UCSD-AML1 (cell line): ENCODE results near the gene TPRG1L.
"Not testable (repeated sequence)": the region's sequence is repeated elsewhere in the genome, so short reads cannot be mapped to it uniquely, and the experiment has no call there.

Experiments used
- DNase-seq: peaks from one replicate; lab custom pipeline; 2025; ENCODE audit not compliant: unreplicated experiment; lab: John Stamatoyannopoulos, UW

Gene TPRG1L

DNA sequence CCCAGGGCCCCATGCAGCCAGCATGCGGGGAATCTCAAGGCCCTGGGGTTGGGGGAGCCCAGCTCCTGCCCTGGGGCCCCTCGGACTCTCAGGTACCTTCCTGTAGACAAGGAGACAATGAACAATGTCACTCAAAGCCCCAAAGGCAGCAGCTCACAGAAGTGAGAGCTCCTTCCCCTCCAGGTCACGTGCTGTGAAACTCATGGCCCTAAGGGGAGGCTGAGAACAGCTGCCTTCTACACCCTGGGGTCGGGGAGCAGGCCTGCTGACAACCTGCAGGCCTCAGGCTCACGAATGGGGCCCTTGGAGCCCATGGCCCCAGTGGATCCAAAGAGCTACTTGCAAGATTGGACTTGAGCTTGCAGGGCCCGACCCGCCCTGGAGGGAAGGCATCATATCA lies 16.7 kb upstream of the TPRG1L start:
- no peak for DNase-seq

DNA sequence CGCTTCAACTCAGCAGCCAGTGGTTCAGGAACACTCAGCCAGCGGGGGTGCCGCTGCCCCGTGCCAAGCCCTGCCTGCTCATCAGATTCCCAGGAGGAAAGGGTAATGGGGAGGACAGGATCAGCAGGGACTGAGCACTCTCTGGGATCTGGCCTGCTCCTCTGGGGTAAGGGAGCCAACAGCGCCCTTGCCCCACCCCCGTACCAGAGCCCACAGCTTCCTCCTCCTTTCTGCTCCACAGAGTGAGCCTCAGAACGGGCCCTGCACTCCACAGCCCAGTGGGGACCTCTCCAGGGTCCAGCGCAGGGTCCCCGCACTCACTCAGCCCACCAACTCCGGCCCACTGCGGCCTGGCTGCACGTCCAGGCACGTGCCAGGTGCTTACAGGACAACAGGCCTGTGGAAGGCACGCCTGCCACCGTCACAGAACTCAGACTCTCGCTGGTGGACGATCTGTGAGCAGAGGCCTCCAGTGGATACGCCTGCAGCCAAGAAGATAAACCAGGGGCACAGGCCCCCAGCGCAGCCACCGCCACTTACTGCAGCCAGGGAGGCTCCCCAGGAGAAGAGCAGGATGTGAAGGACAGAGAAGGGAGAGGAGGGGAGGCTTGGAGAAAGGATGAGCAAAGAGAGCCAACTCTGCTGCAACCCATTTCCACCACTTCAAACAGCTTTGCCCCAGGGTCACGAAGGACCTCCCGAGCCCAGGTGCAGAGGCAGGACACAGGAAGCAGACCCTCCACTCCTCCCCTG lies 15.6 kb upstream of the TPRG1L start:
- peak; percentile 42 for DNase-seq

DNA sequence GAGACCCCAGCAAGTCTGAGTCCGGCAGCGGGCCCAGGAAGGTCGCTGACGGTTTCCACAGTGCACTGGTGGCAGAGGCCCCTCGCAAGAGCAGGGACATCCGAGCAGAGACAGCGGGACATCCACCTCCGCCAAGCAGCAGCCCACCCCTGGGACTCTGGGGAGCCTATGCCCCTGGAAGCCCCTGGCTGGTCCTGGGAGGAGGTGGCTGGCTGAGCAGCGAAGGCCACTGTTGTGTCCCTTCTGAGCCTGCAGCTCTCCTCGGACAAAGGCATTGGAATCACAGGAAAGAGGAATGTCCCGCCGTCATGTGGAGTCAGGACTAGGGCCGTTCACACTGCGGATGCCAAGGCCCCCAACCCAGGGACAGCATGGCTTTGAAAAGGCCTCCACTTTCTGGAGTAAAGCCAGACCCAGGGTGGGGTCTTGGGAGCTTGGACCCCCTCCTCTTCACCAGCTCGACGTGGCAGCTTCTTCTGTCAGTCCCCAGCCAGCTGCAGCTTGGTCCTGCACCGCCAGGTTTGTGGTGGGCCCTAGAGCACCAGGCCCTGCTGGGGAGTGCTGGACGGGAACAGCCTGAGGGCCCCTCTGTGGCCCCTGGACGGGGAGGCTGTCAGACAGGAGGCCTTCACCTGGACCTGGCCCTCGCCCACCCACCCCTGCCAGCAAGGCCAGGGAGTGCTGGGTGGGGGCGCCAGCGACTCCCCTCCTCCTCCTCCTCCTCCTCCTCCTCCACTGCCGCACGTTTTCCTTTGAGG lies 14.9 kb upstream of the TPRG1L start:
- no peak for DNase-seq

DNA sequence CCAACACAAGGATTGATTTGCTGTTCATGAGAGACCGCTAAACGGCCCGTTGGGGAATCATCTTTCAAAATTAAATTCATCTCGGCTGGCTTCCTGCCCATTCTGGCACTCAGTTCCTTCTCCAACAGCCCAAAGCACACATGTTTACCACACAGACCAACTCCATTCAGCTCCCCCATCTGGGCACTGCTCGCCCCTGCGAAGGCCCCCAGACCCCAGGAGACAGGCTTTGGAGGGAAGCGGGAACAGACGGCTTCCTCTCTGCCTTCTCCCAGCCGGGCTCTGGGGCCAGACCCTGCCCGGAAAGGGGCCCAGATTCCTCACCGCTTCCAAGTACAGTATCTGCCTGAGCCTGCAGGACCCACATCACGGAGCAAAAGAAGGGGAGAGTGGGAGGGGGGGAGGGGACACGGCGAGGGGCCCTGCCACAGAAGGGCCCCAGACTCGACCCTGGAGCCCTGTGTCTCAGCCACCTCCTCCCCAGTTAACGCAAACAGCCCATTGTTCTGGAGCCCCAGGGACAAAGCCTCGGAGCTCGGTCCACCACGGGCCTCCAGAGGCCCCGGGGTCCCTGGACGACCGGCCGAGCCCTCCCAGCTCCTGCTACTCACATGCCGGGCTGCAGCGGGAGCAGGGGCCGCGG lies 14.2 kb upstream of the TPRG1L start:
- DNase-seq = peak; percentile 38

DNA sequence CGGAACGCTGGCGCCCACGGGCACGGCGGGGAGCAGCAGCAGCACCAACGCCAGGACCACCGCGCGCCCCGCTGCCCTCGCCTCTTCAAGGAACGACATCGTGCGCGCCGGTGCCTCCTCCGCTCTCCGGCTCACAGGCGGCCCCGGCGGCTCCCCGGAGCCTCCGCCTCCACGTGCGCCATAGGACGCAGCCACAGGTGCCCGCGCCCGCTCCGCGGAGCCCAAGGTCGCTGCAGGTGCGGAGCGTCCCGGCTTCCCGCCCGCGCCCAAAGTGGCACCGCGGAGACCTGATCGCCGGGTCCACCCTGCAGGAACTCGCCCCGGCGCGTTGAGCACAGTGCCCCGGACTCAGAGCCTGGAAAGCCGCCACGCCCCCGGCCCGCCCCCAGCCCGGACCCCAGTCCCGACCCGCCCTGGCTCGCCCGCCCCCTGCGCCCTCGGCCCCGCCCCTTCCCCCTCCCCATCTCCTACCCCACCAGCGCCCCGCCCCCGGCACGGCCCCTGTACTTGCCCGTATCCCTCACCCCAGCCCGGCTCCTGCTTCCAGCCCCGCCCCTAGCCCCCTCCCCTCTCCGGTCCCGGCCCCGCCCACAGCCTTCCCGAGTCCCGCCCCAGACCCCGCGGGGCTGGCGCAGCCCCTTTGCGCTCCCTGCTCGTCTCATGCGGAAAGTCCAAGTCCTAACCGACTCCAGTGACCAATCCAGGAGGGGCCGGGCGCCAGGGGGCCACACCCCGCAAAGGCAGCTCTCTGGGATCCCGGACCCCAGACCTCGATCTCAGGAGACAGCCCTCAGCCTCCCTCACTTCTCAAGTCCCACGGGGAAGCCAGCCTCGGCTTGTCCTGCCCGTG lies 13.4 kb upstream of the TPRG1L start, which contains the start of gene MEGF6:
TSS of gene MEGF6 (minus strand) at position 339 of the 850 bp plus-strand sequence. CDS start at position 99, 240 bp downstream.
- DNase-seq = peak; percentile 87

DNA sequence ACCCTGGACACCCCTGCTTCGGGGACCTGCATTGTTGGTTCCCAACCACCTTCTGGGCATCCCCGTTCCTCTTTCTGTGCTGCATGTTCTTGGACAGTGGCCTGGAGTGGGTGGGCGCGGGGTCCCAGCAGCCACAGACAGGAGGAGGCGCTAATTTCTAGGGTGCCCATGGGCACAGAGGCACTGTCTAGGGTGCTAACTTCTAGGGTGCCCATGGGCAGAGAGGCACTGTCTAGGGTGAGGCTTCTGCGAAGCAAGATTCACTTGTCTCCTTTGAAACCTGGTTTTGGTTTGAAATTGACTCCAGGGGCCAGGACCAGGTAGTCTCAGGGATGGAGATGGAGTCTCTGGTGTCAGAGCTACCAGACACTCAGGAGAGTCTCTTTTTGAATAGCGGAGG lies 12.7 kb upstream of the TPRG1L start:
- no peak for DNase-seq

DNA sequence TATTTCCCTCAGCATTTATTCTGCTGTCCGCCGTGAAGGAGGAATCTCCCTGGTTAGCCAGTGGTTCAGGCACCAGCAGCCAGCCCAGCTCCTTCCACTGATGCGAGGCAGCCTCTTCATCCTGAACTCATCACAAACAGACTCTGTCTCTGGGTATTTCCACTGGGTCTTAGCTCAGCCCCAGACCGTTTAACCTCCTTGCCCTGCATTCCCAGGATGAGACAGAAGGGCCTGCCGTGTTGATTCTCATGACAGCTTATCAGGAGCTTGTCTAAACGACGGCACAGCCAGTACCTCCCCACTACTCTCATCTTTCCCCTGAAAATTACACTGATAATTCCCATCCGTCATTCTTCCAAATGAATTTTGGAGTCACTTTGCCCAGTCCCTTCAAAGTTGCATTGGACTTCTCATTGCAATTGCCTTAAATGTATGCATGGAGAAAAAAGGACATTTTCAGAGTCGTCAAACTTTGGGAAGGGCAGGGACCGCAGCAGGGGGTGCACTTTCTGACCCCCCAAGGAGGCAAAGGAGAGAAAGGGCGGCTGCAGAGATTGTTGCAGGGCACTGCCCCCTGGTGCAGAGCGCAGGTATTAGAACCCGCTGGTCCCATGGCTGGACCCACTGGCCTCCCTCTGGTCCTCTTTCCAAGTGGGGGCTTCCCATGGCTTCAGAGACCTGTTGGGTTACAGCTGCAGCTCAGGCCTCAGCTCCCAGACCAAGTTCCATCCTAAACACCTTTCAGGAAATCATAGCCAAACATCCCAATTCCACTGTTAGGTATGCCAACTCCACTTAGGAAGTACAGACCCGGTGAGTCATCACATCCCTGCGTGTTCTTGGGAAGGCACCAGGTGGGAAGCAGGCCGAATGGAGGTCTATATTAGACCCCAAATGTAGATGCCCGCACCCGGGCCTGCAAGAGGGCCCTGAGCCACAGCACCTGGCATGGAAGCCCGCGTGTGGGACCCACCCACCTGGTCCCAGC lies 9.8 kb upstream of the TPRG1L start:
- peak; percentile 49 for DNase-seq

DNA sequence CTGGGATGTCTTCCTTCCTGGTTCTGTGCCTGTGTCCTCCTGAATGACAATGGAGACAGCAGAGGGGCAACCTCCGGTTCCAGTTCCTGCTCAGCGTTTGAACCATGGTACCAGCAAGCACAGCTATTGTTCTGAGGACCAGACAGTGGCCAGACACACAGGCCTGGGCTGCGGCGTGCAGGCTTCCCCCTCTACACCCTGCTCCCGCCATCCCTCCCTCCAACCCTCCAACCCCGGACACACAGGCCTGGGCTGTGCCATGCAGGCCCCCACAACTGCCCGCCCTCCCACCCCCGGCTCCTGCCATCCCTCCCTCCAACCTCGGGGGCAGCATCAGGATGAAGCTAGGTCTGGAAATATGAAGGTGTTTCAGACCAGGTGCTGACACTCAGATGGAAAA lies 8.0 kb upstream of the TPRG1L start:
- DNase-seq = no peak

DNA sequence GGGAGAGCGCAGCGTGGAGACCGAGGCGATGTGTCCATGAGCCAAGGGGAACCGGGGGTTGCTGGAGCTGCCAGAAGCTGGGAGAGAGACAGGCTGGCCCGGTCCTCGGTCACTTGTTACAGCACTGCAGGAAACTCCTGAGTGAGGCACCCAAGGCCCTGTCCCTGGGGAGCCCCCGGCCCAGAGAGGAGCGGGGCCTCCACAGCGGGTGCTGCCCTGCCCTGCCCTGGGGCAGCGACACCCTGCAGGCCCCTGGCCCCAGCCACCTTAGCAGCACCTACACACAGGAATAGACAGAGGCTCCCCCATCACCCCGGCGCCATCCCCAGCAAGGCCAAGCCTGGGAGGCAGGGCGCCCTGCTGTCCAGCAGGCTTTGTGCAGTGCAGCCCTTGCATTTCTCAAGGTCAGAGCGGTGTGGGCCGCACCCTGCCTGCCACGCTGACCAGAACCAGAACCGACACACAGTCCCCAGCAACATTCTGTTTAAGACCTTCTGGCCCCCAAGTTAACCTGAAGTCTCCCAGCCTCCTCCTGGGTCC lies 6.9 kb upstream of the TPRG1L start:
- no peak for DNase-seq

DNA sequence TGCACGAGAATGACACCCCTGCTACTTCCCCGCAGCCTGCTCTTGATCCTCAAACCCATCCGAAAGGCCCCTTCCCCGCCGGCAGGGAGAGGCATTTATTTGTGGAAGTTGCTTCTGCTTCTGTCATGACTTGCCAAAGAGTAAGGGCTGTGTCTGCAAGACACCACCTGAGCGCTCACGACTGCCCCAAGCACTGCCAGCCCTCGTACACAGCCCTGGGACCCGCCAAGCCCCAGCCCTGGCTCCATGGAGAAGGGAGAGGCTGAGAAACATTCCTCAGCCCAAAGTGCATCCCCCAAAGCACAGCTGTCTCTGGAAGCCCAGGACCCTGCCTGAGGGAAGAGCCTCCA lies 6.3 kb upstream of the TPRG1L start:
- no peak for DNase-seq

DNA sequence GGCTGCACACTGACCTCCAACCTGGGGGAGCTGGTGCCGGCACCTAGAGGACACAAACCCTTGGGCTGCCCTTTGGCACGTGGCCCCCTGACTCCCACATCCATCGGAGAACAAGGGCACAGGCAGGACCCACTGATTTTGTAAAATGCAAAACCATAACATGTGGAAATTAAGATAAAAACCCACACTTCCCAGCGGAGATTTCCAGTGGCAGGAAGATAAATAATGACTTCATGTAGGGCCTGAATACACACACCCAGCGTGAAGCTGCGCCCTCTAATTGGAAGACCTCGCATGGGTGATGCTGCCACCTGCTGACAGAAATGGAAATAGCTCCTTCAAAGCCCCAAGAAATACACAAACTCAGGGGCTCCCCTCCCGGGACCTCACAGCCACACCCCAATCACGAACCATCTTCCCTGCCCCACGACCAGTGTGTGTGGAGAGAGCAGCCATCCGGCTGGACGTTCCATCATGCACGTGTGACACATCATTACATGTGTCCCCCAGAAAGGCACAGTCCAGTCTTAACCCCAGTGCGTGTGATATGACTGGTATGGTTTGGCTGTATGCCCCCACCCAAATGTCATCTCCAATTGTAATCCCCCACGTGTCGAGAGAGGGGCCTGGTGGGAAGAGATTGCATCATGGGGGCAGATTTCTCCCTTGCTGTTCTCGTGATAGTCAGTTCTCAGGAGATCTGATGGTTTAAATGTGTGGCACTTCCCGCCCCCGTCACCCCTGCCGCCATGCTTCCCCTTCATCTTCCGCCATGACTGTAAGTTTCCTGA lies 5.7 kb upstream of the TPRG1L start:
- peak; percentile 78 for DNase-seq

DNA sequence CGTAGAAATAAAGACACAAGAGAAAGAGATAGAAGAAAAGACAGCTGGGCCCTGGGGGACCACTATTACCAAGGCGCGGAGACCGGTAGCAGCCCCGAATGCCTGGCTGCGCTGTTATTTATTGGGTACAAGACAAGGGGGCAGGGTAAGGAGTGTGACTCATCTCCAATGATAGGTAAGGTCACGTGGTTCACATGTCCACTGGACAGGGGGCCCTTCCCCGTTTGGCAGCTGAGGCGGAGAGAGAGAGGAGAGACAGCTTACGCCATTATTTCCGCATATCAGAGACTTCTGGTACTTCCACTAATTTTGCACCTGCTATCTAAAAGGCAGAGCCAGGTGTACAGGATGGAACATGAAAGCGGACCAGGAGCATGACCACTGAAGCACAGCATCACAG lies 4.1 kb upstream of the TPRG1L start:
- no peak for DNase-seq

DNA sequence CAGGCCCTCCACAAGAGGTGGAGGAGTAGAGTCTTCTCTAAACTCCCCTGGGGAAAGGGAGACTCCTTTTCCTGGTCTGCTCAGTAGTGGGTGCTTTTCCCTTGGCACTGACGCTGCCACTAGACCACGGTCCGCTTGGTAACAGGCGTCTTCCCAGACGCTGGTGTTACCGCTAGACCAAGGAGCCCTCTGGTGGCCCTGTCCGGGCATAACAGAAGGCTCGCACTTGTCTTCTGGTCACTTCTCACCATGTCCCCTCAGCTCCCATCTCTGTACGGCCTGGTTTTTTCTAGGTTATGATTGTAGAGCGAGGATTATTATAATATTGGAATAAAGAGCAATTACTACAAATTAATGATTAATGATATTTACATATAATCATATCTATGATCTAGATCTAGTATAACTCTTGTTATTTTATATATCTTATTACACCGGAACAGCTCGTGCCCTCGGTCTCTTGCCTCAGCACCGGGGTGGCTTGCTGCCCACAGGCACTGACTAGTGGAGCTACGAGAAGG lies 3.6 kb upstream of the TPRG1L start:
- peak; percentile 54 for DNase-seq

DNA sequence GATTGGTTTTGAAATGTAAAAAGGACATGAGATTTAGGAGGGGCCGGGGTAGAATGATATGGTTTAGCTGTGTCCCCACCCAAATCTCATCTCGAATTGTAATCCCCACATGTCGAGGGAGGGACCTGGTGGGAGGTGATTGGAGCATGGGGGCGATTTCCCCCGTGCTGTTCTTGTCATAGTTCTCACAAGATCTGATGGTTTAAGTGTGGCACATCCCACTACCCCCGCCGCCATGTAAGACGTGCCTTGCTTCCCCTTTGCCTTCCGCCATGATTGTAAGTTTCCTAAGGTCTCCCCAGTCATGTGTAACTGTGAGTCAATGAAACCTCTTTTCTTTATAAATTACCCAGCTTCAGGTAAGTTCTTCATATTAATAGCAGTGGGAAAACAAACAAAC lies 2.7 kb upstream of the TPRG1L start:
- DNase-seq = not testable (repeated sequence)

DNA sequence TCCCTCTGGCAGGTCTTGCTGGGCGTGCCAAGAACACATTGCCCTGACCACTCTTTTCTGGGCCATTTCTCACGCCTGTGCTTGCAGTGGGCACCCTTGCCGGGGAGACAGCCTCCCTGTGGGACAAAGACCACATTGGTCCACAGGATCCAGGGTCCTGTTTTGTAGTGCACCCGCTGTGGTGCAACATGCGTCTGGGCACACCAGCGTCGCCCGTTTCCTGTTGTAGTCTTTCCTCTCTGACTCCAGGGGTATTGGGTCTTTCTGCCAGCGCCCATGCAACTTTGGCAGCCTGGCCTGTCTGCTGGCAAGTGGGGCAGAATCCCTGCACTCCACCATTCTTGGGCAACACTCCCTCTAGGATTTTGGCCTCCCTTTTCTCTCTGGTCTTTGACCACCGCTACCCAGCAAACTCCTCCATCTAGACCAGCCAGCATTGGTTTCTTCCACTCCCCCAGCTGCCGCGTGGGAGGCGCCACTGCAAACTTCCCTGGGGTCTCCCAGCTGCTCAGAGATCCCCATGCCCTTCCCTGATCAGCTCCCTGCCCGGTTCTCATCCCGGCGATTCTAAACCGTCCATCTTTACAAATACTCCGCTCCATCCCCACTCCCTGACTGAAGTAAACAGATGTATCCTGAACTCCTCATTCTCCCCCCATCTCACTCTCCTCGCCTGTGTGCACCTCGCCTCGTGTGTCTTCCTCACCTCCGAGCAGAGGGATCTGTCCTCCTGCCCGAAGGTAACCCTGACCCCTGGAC lies 1.2 kb upstream of the TPRG1L start:
- no peak for DNase-seq

DNA sequence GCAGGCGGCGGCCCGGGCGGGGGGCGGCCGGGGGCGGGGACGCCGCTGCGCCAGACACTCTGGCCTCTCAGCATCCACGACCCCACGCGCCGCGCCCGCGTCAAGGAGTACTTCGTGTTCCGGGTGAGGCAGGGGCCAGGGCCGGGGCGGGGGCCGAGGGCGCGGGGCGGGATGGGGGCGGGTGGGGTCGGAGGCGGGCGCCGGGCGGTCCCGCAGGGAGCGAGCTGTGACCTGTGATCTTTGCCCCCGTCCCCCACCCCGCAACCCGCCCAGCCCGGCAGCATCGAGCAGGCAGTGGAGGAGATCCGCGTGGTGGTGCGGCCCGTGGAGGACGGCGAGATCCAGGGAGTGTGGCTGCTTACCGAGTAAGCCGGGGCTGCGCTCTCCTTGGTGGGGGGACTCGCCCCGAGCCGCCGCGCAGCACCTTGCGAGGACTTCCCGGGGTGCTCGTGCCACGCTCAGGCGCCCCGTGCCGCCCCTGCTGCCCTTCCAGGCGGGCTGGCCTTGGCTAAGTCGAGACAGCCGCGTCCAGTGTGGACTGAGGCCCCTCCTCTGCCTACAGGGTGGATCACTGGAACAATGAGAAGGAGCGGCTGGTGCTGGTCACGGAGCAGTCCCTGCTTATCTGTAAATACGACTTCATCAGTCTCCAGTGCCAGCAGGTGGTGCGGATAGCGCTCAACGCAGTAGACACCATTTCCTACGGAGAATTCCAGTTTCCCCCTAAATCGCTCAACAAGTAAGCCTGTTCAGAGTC lies 514 bp downstream of the TPRG1L start:
- DNase-seq = peak; percentile 41

DNA sequence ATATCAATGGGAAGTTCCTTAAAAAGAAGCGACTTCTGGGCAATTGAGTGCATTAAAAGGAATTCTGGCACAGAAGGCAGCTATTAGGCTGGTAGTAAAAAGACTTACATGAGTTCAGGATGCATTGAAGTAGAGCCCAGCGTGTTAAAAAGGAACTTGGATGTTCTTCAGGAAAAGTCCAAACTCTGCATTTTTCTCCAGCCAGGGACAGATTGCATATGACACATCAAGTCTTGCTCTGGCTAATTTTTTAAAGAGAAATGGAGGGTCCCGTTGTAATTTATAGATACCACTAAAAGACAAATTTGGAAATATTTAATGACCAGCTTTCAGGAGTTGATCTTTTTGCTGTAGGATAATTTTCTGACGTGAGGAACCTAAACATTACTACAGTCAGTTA lies 1.2 kb downstream of the TPRG1L start:
- DNase-seq = no peak
